Smooth muscle cell (in vitro differentiated cells): ENCODE results near the gene SDS. TPM values are rescaled to one million over a fixed set of nuclear protein-coding genes. Genes with fewer than 3 reads are reported as not detected.

ENCODE experiments used
- DNase-seq: peaks from one replicate; lab custom pipeline; 2025; ENCODE audit not compliant: unreplicated experiment; lab: John Stamatoyannopoulos, UW
- H2AFZ ChIP-seq: fragments of 200-600 bp; sonication (generic); 2 replicates; pipeline ENCODE4 v1.6.0; 2016; ENCODE audit warnings: antibody characterized with exemption, low read depth, mild to moderate bottlenecking
- H3F3A ChIP-seq: fragments of 200-600 bp; sonication (generic); 2 replicates; pipeline ENCODE4 v1.6.0; 2017; ENCODE audit warnings: antibody characterized with exemption, low read depth
- H3K27ac ChIP-seq: fragments of 200-600 bp; sonication (generic); 2 replicates; pipeline ENCODE4 v1.5.1; 2016; ENCODE audit warnings: low read depth, mild to moderate bottlenecking
- H3K27me3 ChIP-seq: fragments of 200-600 bp; sonication (generic); 2 replicates; pipeline ENCODE4 v1.6.1; 2016; ENCODE audit warnings: low read depth, mild to moderate bottlenecking
- H3K36me3 ChIP-seq: fragments of 200-600 bp; sonication (generic); 2 replicates; pipeline ENCODE4 v1.5.1; 2016; ENCODE audit warnings: low read depth
- H3K4me1 ChIP-seq: fragments of 200-600 bp; sonication (generic); 2 replicates; pipeline ENCODE4 v1.5.1; 2016; ENCODE audit warnings: low read depth
- H3K4me2 ChIP-seq: fragments of 200-600 bp; sonication (generic); 2 replicates; pipeline ENCODE4 v1.6.0; 2016; ENCODE audit warnings: mild to moderate bottlenecking
- H3K4me3 ChIP-seq: fragments of 200-600 bp; sonication (generic); 2 replicates; pipeline ENCODE4 v1.5.1; 2016; ENCODE audit warnings: mild to moderate bottlenecking
- H3K79me2 ChIP-seq: fragments of 200-600 bp; sonication (generic); 2 replicates; pipeline ENCODE4 v1.6.0; 2016; ENCODE audit warnings: low read depth, mild to moderate bottlenecking
- H3K9ac ChIP-seq: fragments of 200-600 bp; sonication (generic); 2 replicates; pipeline ENCODE4 v1.6.0; 2016; ENCODE audit warnings: low read depth
- H3K9me3 ChIP-seq: fragments of 200-600 bp; sonication (generic); replicated peaks from 2 replicates; pipeline ENCODE4 v1.5.1; 2016; ENCODE audit warnings: low read depth
- H4K20me1 ChIP-seq: fragments of 200-600 bp; sonication (generic); 2 replicates; pipeline ENCODE4 v1.6.0; 2016; ENCODE audit warnings: low read depth
- WGBS: methylation state at CpG from one replicate; pipeline ENCODE4 v1.1.7; 2016; ENCODE audit warnings: low lambda C conversion rate; 5-methylcytosine and 5-hydroxymethylcytosine counted together
- polyA plus RNA-seq: library from polyadenylated mRNA; unstranded; fragments of >200 nt; fragmentation: Nextera tagmentation; extraction: Ambion mirVana; gene quantifications from 2 replicates; pipeline ENCODE4 v1.2.1, GENCODE V29; 2016
- total RNA-seq: library from RNA; depleted of rRNA; stranded (reverse); fragments of >200 nt; gene quantifications from 2 replicates; pipeline ENCODE4 v1.2.3, GENCODE V29; 2014
- TF ChIP-seq, protein P1 (sequence below): fragments of 200-600 bp; sonication (generic); IDR thresholded peaks from 2 replicates; pipeline ENCODE4 v1.5.1; 2017; ENCODE audit warnings: borderline replicate concordance, mild to moderate bottlenecking, antibody characterized with exemption; ENCODE audit not compliant: insufficient read depth, poor library complexity, severe bottlenecking

Gene SDS
- not detected in 2 replicates for total RNA-seq
- polyA plus RNA-seq, result not detected in 2 replicates

DNA sequence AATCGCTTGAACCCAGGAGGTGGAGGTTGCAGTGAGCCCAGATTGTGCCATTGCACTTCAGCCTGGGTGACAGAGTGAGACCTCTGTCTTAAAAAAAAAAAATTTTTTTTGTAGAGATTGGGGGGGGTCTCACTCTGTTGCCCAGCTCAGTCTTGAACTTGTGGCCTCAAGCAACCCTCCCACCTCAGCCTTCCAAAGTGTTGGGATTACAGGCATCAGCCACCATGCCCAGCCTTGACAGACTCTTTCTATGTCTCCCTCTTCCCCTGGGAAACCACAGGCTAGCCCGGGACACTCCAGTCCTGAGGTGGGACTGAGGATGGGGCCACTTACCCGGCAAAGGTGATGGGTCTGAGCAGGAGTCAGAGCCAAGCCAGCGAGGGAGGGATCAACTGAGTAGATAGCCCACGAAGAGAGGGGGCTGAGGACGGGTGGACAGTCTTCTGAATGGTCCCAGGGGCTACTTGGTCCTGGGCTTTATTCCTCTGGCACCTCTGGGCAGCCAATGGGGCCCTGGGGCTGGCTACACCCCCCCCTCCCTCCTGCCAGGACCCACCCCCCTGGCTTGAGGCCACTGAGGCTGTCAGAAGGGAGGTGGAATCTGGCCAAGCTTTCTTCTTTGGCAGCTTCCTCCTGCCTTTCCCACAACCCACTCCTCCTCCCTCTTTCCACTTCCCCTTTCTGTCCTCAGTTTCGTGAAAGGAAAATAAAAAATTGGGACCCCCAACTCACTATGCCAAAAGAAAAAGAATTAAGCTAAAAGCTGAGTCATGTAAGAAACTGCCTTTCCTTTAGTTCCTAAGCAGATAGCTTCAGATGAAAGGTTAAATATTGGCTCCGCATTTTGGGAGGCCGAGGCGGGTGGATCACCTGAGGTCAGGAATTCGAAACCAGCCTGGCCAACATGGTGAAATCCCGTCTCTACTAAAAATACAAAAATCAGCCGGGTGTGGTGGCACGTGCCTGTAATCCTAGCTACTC lies at the start of gene SDS:
TSS of gene SDS (minus strand) at position 453 of the 981 bp plus-strand sequence. CDS start 4,179 bp downstream, outside the sequence.
- DNase-seq, result no peak
- no peak within 1 kb of the TSS for H3K4me2 ChIP-seq

GRCh38 chr12:113453330-113453729 lies 49.6 kb upstream of the SDS start:
- Histone ChIP-seq H3K27me3 (peaks cover 33% of the 10 kb centered on the region), H3K9ac (no peak overlapping the region), H3K4me3 (no peak overlapping the region), H3K36me3 (no peaks in the 10 kb centered on the region), H3K9me3 (no peaks in the 10 kb centered on the region), H4K20me1 (no peaks in the 10 kb centered on the region), H3K79me2 (no peaks in the 10 kb centered on the region), H3K4me2 (no peak overlapping the region), H3K4me1 (no peaks in the 10 kb centered on the region), H2AFZ (no peak overlapping the region), H3F3A (no peaks in the 10 kb centered on the region), H3K27ac (no peak overlapping the region)
- no peak for DNase-seq
- 54% methylated on average over 6 of the region's 6 CpGs for WGBS
- TF ChIP-seq, protein P1, sequence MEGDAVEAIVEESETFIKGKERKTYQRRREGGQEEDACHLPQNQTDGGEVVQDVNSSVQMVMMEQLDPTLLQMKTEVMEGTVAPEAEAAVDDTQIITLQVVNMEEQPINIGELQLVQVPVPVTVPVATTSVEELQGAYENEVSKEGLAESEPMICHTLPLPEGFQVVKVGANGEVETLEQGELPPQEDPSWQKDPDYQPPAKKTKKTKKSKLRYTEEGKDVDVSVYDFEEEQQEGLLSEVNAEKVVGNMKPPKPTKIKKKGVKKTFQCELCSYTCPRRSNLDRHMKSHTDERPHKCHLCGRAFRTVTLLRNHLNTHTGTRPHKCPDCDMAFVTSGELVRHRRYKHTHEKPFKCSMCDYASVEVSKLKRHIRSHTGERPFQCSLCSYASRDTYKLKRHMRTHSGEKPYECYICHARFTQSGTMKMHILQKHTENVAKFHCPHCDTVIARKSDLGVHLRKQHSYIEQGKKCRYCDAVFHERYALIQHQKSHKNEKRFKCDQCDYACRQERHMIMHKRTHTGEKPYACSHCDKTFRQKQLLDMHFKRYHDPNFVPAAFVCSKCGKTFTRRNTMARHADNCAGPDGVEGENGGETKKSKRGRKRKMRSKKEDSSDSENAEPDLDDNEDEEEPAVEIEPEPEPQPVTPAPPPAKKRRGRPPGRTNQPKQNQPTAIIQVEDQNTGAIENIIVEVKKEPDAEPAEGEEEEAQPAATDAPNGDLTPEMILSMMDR, result no peak

More for the DNA sequence above, at the start of gene SDS:
- H3F3A ChIP-seq, result no peaks in the 10 kb centered on the region
- no peak within 1 kb of the TSS for H3K4me3 ChIP-seq
- no peaks in the 10 kb centered on the region for H3K36me3 ChIP-seq
- H3K9me3 ChIP-seq, result no peaks in the 10 kb centered on the region
- H3K27me3 ChIP-seq, result no peaks in the 10 kb centered on the region
- TF ChIP-seq, protein P1, result no peak
- no peaks in the 10 kb centered on the region for H4K20me1 ChIP-seq
- H2AFZ ChIP-seq, result no peak within 1 kb of the TSS
- 80% methylated on average over 14 of the region's 14 CpGs for WGBS
- H3K79me2 ChIP-seq, result no peaks in the 10 kb centered on the region
- no peak within 1 kb of the TSS for H3K27ac ChIP-seq
- no peaks in the 10 kb centered on the region for H3K4me1 ChIP-seq
- H3K9ac ChIP-seq, result no peak within 1 kb of the TSS

DNA sequence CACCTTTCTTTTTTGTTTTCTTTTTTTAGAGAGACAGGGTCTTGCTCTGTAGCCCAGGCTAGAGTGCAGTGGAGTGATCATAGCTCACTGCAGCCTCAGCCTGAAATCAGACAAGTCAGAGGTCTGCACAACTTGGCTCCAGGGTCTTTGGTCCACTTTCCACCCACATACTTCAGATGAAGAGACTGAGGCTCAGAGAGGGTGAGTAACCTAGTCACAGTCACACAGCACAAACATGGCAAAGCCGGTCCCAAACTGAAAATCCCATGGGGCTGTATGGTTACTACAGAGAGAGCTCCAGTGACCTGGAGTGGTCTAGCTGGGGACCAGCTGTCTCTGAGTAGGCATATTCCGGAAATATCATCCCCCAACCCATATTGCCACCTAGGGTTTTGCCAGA lies 48.8 kb upstream of the SDS start:
- no peak overlapping the region for H3K27ac ChIP-seq
- WGBS, result 100% methylated on average over 2 of the region's 2 CpGs
- H2AFZ ChIP-seq, result no peak overlapping the region
- H3K4me3 ChIP-seq, result no peak overlapping the region
- DNase-seq, result no peak
- H3K9ac ChIP-seq, result no peak overlapping the region
- no peaks in the 10 kb centered on the region for H3K9me3 ChIP-seq
- no peaks in the 10 kb centered on the region for H3K79me2 ChIP-seq
- H4K20me1 ChIP-seq, result no peaks in the 10 kb centered on the region
- no peaks in the 10 kb centered on the region for H3K4me1 ChIP-seq
- no peak overlapping the region for H3K4me2 ChIP-seq
- no peaks in the 10 kb centered on the region for H3K36me3 ChIP-seq
- TF ChIP-seq, protein P1, result no peak
- H3K27me3 ChIP-seq, result peaks cover 28% of the 10 kb centered on the region
- H3F3A ChIP-seq, result no peaks in the 10 kb centered on the region
